ENCODE results near the gene RUNX2.

DNA sequence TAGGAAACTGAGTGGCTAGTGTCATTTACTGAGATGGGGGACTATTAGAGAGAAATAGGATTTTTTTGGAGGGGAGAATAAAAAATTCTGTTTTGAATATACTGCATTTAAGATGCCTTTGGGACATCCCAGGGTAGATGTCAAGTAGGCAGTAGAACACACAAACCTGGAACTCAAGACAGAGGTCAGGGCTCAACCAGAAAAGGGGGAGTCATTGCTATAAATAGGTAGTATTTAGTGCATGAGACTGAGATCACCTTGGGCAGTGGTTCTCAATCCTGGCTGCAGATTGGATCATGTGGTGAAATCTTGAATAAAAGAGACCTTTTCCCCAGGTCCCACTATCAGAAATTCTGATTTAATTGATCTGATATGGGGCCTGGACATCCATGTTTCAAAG lies 160.1 kb downstream of the RUNX2 start:
- no peak for TF ChIP-seq EZH2 (IDR thresholded peaks at IDR 0.05; ENCODE audit: borderline replicate concordance)
- TF ChIP-seq, protein P1, sequence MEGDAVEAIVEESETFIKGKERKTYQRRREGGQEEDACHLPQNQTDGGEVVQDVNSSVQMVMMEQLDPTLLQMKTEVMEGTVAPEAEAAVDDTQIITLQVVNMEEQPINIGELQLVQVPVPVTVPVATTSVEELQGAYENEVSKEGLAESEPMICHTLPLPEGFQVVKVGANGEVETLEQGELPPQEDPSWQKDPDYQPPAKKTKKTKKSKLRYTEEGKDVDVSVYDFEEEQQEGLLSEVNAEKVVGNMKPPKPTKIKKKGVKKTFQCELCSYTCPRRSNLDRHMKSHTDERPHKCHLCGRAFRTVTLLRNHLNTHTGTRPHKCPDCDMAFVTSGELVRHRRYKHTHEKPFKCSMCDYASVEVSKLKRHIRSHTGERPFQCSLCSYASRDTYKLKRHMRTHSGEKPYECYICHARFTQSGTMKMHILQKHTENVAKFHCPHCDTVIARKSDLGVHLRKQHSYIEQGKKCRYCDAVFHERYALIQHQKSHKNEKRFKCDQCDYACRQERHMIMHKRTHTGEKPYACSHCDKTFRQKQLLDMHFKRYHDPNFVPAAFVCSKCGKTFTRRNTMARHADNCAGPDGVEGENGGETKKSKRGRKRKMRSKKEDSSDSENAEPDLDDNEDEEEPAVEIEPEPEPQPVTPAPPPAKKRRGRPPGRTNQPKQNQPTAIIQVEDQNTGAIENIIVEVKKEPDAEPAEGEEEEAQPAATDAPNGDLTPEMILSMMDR (IDR thresholded peaks at IDR 0.05; ENCODE audit: poor library complexity): no peak
- TF ChIP-seq EZH2phosphoT487 (IDR thresholded peaks at IDR 0.05; ENCODE audit: low read depth, severe bottlenecking, unreplicated experiment): no peak

Measured in hepatocyte (in vitro differentiated cells).